ENCODE data around the gene MMD.

GRCh38 chr17:55377671-55378275, 43.9 kb downstream of the MMD start:
- TF ChIP-seq PKNOX1 (IDR thresholded peaks at IDR 0.05) (no peak), FOXM1 (IDR thresholded peaks at IDR 0.05; ENCODE audit: borderline replicate concordance) (no peak), LEF1 (IDR thresholded peaks at IDR 0.05; ENCODE audit: borderline replicate concordance) (no peak), HDGF (IDR thresholded peaks at IDR 0.05; ENCODE audit: borderline replicate concordance) (no peak), BHLHE40 (IDR thresholded peaks at IDR 0.05; ENCODE audit: borderline replicate concordance) (no peak), TARDBP (IDR thresholded peaks at IDR 0.05) (no peak), SP1 (IDR thresholded peaks at IDR 0.05) (no peak), FOXK2 (IDR thresholded peaks at IDR 0.05) (no peak), ELF4 (IDR thresholded peaks at IDR 0.05) (no peak), FOXA1 (IDR thresholded peaks at IDR 0.05) (no peak), NFRKB (IDR thresholded peaks at IDR 0.05) (no peak)
